Activated CD8-positive, alpha-beta memory T cell treated with anti-CD3 and anti-CD28 coated beads for 24 hours (primary cell): ENCODE data around the gene ZFP1.
"Not testable (repeated sequence)": the region's sequence is repeated elsewhere in the genome, so short reads cannot be mapped to it uniquely, and the experiment has no call there.

Experiments used
- DNase-seq: peaks from one replicate; pipeline ENCODE4 v3.0.0-alpha.2; 2020

Gene ZFP1

GRCh38 chr16:75113541-75114121 is 34.7 kb upstream of the ZFP1 start:
- no peak for DNase-seq

GRCh38 chr16:75114179-75114945 is 34.0 kb upstream of the ZFP1 start:
- no peak for DNase-seq

DNA sequence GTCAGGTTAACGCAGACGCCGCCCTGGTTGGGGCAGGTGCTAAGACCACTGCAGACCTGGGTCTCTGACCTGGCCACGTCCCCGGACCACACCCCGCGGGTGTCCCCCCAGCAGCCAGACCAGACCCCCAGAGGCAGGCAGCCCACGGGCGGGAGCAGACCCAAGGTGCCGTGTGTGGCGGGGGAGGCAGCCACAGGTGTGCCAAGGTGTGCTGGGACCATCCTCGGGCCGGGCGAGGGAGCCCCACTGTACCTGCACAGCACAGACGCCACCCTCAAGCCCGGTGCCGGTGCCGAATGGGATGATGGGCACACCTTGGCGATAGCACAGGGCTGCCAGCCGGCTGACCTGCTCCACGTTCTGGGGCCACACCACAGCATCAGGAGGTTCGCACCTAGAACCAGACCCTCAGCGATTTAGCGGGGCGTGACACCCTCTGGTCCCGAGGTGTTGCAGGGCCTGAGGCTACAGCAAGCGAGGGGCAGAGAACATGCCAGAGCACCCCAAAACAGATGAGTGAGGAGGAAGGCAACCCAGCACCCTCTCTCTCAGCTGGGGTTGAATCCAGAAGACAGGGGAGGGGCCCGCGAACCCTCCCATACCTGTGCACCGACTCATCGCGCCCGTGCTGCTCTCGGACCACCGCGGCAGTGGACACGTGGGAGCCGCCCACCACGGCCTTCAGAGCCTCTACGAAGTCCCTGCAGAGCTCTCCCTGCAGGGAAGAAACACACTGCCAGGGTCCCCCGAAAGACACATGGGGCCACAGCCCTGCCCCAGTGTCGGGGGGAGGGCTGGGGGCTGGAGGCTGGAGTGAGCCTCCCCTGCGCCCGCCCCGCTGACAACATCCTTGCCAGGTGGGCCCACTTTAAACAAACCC is 33.1 kb upstream of the ZFP1 start:
- no peak for DNase-seq

DNA sequence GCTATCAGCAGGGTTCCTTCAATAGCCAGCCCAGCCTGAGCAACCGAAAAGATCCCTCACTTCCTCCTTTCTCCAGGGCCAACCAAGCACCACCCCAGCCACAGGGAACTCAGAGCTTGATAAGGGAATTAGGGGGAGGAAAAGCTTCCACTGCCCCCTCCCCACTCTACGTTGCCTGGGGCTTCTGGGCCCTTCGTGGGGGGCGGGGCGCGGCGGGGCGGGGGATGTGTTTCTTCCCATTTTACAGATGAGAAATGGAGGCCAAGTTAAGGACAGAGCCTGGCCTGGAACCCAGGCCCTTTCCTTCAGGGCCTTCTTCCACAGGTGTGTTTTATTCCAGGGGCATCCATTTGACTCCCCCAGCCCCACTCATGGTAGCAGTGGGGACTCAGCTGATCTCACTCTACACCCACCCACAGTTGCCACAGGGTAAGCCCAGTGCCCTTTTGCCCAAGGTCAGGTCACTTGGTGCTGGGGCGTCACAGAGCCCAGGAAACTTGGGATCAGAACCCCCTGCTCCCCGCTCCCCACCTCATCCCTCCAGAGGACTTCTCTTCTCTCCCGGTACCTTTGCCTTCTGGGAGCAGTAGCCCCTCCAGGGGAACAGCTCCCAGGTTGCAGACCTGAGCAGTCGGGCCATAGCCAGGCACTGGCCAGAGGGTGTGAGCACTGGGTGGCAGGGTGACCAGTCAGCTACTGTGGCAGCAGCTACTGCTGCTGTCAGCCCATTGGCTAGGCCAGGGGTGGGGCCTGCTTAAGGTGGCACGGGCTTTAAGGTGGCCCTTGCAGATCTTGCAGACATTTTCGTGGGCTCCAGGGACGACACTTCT is 32.0 kb upstream of the ZFP1 start, which contains the start of gene LDHD:
LDHD (minus strand) TSS at position 700 of the 830 bp plus-strand sequence; CDS start at position 640, 60 bp downstream.
- DNase-seq, result no peak

DNA sequence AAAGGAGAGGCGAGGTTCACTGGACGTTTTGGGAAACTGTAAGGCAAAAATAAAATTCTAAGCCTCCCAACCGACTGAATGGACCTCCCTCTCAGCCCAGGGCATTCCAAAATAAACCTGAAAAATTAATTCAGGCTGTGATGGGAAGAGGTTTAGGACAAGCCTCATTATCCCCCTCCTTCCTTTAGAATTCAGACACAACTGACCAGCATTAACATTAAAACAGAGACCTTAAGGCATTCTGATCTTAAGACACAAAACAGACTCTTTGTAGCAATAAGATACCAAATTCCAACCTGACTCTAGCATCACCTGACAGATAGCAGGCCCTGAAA is 31.4 kb upstream of the ZFP1 start:
- no peak for DNase-seq

- no peak for DNase-seq
Observed at GRCh38 chr16:75118943-75119539, 29.3 kb upstream of the ZFP1 start.

GRCh38 chr16:75120253-75120652 is 28.1 kb upstream of the ZFP1 start:
- no peak for DNase-seq

DNA sequence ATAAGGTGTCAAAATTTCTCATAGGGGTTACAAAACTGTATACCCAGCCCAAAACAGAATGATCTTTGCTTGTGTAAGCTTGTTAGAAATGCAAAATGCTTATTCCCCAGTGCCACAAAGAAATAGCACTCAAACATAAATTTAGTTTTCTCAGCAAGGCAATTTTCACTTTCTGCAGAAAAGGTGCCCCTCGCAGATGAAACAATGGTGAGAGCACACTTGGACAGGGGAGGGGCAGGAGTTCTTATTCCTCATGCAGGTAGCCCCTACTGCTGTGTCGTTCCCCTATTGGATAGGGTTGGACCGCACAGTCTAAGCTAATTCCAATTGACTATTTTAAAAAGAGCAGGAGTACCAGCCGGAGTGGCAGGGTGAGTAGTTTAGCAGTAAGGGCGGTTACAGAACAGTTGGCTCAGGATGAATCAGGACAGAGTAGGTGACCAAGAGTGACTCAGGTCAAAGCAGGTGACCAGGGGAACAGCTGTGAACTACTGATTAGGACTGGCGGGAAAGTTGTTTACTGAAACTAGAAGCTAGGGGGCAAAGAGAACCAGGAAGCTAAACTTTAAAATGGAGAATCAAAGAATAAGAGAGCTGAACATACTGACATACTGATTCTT is 26.3 kb upstream of the ZFP1 start:
- DNase-seq, result no peak

- no peak for DNase-seq
Observed at GRCh38 chr16:75122609-75123008, 25.7 kb upstream of the ZFP1 start.

GRCh38 chr16:75127713-75128415 is 20.5 kb upstream of the ZFP1 start:
- no peak for DNase-seq

GRCh38 chr16:75129421-75130149 is 18.7 kb upstream of the ZFP1 start:
- not testable (repeated sequence) for DNase-seq

DNA sequence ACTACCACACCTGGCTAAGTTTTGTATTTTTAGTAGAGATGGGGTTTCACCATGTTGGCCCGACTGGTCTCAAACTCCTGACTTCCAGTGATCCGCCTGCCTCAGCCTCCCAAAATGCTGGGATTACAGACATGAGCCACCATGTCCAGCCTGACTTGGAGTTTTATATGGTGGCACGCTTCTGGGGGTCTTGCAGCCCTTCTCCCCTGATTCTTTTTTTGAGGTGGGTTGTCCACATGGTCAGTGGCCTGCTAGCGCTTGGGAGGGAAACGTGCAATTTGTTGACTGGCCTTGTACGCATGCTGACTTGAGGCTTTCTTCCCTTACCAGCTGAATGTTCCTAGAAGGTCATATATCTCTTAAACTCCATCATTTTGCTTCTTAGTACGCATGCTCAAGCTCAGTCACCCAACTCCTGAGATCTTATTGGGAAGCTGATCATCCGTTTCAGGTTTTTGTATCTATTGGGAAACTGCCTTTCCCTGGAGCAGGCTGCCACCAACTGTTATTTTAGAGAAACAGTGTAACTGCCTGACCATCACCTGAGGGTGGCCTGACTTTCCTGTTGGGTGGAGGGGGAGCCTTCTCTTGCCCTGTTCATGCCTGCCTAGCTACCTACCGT is 18.1 kb upstream of the ZFP1 start:
- no peak for DNase-seq

GRCh38 chr16:75131081-75131480 is 17.2 kb upstream of the ZFP1 start:
- no peak for DNase-seq

- no peak for DNase-seq
Observed at GRCh38 chr16:75138233-75138632, 10.1 kb upstream of the ZFP1 start.

GRCh38 chr16:75138636-75139035 is 9.7 kb upstream of the ZFP1 start:
- DNase-seq, result no peak

DNA sequence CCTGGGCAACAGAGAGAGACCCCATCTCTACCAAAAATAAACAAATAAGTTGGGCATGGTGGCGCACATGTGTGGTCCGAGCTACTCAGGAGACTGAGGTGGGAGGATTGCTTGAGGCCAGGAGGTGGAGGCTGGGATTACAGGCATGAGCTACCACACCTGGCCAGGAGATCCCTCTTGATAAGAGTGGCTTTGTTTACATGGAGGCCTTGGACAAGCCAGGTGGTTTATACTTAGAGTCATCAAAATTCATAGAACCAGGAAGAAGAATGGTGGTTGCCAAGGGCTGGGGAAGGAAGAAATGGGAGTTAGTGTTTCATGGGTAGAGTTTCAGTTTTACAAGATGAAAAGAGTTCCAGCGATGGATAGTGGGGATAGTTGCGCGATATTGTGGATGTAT is 8.8 kb upstream of the ZFP1 start:
- DNase-seq, result no peak

GRCh38 chr16:75143941-75144340 is 4.4 kb upstream of the ZFP1 start:
- no peak for DNase-seq

DNA sequence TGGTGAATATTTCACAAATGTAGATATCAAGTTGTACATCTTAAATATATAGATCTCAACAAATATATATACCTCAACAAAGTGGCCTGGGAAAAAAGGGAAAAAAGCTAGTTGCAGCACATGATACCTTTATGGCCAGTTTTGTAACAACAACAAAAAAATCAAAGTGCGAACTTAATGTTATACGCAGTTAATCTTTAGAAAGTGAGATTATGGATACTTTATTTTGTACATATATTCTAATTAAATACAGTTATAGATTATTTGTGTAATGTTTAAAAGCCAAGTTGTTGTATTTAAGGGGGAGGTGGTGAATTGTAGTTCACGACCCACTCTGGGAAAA is 385 bp upstream of the ZFP1 start:
- no peak for DNase-seq

- DNase-seq, result no peak
Observed at GRCh38 chr16:75151798-75152197, 3.5 kb downstream of the ZFP1 start.

- no peak for DNase-seq
Observed at GRCh38 chr16:75152635-75153034, 4.3 kb downstream of the ZFP1 start.
